ENCODE results near the gene PRRG3.
"Not testable (repeated sequence)": the region's sequence is repeated elsewhere in the genome, so short reads cannot be mapped to it uniquely, and the experiment has no call there.

Gene PRRG3

DNA sequence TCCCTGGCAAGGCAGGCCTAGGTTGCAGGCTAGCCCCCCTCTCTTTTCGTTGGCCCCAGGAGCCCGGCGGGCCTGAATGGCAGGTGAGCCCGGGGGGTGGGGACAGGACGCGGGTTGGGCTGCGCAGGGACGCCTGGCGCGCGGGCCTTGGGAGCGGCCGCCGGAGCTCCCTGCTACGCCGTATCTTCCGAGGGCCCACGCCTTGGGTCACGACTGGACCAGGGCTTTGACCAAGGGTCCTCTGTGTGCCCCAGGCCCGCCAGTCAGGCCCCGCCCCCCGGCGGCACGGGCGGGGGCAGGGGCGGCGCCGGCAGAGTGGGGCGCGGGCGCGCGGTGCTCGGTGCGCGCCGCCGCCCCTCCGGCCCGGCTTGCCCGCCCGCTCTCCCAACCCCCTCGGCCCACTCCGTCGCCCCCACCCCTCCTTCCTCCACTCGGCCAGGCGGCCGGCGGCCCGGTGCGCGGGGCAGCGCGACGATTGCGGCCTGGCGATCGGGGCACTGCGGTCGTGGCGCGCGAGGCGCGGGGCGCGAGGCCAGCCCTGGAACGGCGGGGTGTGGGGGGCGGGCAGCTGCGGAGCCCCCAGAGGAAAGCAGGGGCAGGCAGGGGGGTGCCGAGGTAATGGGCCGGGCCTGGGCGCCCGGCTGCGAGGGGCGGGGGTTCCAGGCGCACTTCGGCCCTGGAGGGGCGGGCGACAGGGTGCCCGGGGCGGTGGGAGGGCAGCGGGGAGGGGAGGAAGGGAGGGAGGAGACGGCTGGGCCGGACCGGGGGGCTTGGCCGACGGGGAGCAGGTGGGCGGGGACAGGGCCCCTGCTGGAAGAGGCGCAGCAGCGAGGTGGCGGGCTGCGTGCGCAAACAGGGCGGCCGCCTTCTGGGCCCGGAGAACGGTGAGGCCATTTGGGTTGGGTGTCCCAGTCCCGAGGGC lies at the start of gene PRRG3:
TSS of gene PRRG3 (plus strand) at position 798 of the 922 bp plus-strand sequence. CDS start 3,357 bp downstream, outside the sequence.
- DNase-seq: no peak

DNA sequence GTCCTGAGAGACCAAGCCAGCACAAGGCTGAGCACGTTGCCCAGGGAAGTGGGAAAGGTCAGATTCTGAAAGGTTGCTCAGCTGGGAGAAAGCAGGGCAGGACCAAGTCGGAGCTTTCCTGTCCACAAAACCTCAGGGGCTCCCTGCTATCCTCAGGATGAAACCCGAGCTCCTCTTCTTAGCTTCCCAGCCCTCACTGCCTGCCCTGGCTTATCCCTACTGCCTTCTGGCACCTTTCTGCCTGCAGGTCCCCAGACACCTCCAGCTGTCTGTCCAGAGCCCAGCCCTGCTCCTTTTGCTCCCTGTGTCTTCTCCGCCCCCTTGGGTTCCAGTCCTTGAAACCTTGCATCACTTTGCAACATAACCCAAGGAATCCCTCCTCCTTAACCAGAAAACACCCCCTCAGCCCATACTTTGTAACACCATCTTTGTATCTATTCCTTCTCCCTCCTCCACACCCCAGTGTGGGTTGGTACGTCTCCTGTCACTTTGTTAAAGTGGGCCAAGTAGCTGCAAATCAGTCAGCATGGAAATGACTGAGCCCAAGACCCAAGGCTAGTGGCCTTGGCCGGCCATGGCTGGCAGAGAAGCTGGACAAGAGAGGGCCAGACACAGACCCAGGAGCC lies 20.0 kb upstream of the PRRG3 start:
- DNase-seq: no peak

DNA sequence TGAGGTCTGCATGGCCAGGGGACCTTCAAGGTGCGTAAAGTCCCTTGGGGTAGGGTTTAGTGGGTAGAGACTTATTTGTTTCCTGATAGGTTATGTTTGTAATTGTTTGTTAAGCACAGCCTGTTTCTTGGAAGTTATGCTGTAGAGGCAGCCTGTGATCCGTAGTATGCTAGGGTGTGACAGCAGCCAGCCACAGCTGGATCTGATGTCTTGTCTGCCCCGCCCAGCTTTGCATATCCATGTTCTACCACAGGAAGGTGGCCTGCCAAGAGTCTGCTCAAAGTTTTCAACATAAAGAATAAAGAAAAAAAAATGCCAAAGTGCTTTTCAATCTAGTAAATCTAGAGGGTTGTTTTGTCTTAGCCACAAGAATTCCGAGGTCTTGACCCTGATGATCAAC lies 19.1 kb upstream of the PRRG3 start:
- no peak for DNase-seq

- no peak for DNase-seq
These were observed 15.4 kb upstream of the PRRG3 start for GRCh38 chrX:151679798-151680402.

GRCh38 chrX:151680805-151681204 lies 14.5 kb upstream of the PRRG3 start:
- DNase-seq: no peak

- no peak for DNase-seq
These were observed 7.6 kb upstream of the PRRG3 start for GRCh38 chrX:151687635-151688034.

GRCh38 chrX:151688695-151689094 lies 6.6 kb upstream of the PRRG3 start:
- DNase-seq: no peak

DNA sequence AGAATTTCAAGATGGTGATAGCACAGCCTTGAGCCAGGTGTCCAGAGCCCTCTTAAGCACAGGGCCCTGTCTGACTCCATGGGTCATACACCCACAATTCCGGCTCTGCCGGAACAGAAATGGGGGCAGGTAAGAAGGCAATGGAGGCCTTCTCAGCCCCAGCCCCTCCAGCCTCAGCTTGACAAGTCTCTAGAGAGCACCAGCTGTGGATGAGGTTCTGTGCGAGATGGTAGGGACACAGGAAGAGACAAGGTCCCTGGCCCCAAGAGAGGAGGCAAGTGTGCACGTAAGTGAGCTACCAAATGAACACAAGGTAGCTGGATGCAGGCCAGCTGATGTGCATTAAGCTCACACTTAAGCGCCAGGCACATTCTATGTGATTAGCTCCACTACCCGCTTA lies 2.4 kb upstream of the PRRG3 start:
- DNase-seq: no peak

GRCh38 chrX:151694121-151694520 lies 1.1 kb upstream of the PRRG3 start:
- DNase-seq: no peak

GRCh38 chrX:151695583-151696340 lies 504 bp downstream of the PRRG3 start:
- no peak for DNase-seq

- DNase-seq: not testable (repeated sequence)
These were observed 1.8 kb downstream of the PRRG3 start for GRCh38 chrX:151697082-151697481.

DNA sequence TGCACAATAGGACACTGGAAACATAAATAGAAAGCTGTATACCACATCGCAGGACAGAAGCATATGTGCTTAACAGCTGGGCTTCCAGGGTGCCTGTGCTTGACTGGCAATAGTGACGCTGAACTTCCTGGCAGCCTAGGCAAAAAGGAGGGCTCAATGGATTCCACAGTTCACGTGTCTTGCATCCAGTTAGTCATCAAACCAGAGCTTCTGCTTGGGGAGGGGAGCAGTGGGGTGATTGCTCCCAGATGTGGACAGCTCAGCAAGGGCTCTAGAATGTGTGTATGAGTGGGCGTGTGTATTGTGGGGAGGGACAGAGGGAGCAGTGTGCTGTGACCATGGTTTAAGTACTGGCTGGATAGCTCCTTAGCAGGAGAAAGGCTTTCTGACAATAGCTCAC lies 2.3 kb downstream of the PRRG3 start:
- DNase-seq: no peak

GRCh38 chrX:151698485-151698884 lies 3.2 kb downstream of the PRRG3 start:
- DNase-seq: no peak

DNA sequence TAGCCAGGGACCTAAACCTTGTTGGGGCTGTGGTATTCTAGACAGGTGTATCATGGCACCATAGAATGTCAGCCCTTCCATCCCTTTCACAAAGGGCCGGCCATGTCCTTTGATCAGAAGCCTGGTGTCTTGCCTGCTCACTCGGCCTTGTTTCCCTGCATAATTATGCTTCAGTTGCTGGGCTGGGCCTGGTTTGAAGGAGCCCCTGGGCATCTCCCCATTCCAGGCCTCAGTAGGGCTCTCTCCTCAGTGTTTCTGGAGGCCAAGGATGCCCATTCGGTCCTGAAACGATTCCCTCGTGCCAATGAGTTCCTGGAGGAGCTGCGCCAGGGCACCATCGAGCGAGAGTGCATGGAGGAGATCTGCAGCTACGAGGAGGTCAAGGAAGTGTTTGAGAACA lies 4.5 kb downstream of the PRRG3 start:
- DNase-seq: no peak

- DNase-seq: no peak
These were observed 5.3 kb downstream of the PRRG3 start for GRCh38 chrX:151700581-151700980.

- no peak for DNase-seq
These were observed 5.8 kb downstream of the PRRG3 start for GRCh38 chrX:151701071-151701470.

DNA sequence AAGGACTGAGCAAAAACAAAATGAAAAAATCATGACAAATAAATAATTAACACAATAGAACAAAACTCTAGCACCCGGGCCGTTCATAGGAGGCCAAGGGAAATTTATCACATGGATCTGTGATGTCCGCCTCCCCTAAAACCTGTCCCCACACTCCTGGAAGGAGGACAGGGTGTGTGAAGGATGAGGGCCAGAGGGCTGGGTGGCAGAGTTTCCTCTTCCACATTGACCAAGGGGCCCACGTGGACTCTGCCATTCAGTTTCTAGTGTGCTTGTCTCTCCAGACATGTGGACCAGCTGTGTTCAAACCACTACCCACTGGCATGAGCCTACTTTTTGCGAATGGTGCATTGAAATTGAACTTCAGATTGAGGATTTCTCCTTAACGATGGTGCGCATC lies 6.3 kb downstream of the PRRG3 start:
- no peak for DNase-seq

GRCh38 chrX:151702026-151702714 lies 6.9 kb downstream of the PRRG3 start:
- no peak for DNase-seq

GRCh38 chrX:151702741-151703340 lies 7.6 kb downstream of the PRRG3 start:
- no peak for DNase-seq

GRCh38 chrX:151703487-151703886 lies 8.2 kb downstream of the PRRG3 start:
- no peak for DNase-seq

DNA sequence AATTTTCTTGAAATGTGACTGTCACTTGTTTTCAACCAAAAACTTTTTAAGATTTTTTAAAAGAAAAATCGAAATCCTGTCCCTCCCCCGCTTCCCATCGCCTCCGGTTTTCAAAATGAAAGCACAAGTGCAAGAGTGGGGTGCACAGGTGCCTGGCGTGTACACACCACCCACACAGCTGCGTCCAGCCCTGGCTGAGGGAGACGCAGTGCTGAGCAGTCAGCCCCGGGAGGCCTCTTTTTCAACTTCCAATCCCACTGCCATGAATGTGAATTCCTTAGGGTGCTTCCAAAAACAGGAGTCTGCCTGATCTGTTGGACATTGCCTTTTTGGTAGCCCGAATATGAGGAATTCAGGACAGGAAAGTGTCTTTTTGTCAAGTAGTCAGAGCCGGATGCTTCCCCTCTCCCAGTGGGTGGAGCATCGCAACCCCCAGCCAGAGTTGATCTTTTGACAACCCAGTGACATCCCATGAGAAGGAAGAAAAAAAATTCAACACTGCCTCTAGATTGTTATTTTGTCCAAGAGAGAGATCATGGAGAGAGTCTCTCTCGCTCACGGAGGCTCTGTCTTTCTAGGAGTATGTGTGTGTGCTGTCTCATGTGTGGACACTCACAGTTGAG lies 8.9 kb downstream of the PRRG3 start:
- DNase-seq: no peak

- no peak for DNase-seq
These were observed 13.6 kb downstream of the PRRG3 start for GRCh38 chrX:151708821-151709220.

Data from HCEC 1CT (cell line).